Erythroblast (primary cell): Measurements from ENCODE around the gene DDX31.

Source experiments
- GATA1 ChIP-seq: IDR thresholded peaks from 2 replicates; pipeline ENCODE4 v1.6.1; 2011; ENCODE audit warnings: low read depth, mild to moderate bottlenecking, control low read depth, low read length, moderate library complexity
- POLR2A ChIP-seq: IDR thresholded peaks from 2 replicates; pipeline ENCODE4 v1.6.1; 2011; ENCODE audit warnings: mild to moderate bottlenecking, low read length

GRCh38 chr9:132669319-132669697 is 475 bp downstream of the DDX31 start:
- TF ChIP-seq POLR2A (no peak), GATA1 (no peak)
